Measurements from ENCODE around the gene EPB41L2. TPM values are rescaled to one million over a fixed set of nuclear protein-coding genes. Genes with fewer than 3 reads are reported as not detected.

EPB41L2 gene
- total RNA-seq, 1 donor from 2014 or later = 61.8 TPM

DNA sequence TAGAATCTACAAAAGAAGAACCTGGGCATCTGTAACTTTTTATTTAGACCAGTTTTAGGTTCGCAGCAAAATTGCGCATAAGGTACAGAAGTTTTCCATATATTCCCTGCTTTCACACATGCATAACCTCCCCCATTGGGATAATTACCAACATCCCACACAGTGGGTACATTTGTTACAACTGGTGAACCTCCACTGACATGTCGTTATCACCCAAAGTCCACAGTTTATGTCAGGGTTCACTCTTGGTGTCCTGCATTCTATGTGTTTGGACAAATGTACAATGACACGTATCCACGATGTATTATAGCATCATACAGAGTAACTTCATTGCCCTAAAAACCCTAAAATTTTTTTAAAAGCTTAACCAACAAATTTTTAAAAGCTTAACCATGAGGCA lies 126.1 kb downstream of the EPB41L2 start:
- Mint-ChIP-seq H3K4me1 (peaks cover 14% of the 10 kb centered on the region), H3K4me3 (no peak overlapping the region), H3K27ac (no peak overlapping the region), H3K9me3 (no peaks in the 10 kb centered on the region), H3K36me3 (peaks cover 2% of the 10 kb centered on the region), H3K27me3 (ENCODE audit: insufficient read depth, low read depth) (peaks cover 2% of the 10 kb centered on the region)
- Histone ChIP-seq H3K36me3 (no peaks in the 10 kb centered on the region), H3K27me3 (no peaks in the 10 kb centered on the region), H3K9ac (no peak overlapping the region), H3K4me1 (peaks cover 7% of the 10 kb centered on the region), H3K79me2 (ENCODE audit: low read depth) (no peaks in the 10 kb centered on the region), H3K9me3 (ENCODE audit: low read depth) (no peaks in the 10 kb centered on the region), H3K27ac (no peak overlapping the region), H2AFZ (replicated peaks) (no peak overlapping the region), H4K20me1 (ENCODE audit: low read depth) (no peaks in the 10 kb centered on the region), H3K4me3 (no peak overlapping the region), H3F3A (ENCODE audit: low read depth) (no peaks in the 10 kb centered on the region), H3K4me2 (peak overlapping the region; percentile 43)
- TF ChIP-seq EZH2phosphoT487 (IDR thresholded peaks at IDR 0.05) = no peak
- no peak for TF ChIP-seq EZH2 (IDR thresholded peaks at IDR 0.05)
- TF ChIP-seq, protein P1, sequence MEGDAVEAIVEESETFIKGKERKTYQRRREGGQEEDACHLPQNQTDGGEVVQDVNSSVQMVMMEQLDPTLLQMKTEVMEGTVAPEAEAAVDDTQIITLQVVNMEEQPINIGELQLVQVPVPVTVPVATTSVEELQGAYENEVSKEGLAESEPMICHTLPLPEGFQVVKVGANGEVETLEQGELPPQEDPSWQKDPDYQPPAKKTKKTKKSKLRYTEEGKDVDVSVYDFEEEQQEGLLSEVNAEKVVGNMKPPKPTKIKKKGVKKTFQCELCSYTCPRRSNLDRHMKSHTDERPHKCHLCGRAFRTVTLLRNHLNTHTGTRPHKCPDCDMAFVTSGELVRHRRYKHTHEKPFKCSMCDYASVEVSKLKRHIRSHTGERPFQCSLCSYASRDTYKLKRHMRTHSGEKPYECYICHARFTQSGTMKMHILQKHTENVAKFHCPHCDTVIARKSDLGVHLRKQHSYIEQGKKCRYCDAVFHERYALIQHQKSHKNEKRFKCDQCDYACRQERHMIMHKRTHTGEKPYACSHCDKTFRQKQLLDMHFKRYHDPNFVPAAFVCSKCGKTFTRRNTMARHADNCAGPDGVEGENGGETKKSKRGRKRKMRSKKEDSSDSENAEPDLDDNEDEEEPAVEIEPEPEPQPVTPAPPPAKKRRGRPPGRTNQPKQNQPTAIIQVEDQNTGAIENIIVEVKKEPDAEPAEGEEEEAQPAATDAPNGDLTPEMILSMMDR (IDR thresholded peaks at IDR 0.05) = no peak
- no peak for DNase-seq (ENCODE audit: low spot score)

DNA sequence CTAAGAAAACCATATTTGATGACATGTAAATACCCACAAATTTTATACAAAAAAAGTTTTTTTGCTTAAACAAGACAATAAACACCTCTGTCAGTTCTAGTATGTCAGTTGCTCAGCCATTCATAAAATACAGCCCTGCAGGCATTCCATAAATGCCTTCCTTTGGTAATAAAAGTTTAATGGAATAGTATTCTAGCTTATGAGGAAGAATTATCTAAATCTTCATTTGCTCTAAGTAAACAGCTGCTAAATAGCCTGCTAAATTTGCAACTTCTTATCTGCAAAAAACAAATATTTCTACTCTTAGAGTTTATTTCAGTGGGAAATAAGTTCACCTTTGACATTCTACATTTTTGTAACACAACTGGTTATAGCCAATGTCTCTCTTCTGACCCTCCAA lies 127.1 kb downstream of the EPB41L2 start:
- Histone ChIP-seq H3K4me3 (no peak overlapping the region), H3K9me3 (ENCODE audit: low read depth) (no peaks in the 10 kb centered on the region), H3K36me3 (no peaks in the 10 kb centered on the region), H3K27me3 (no peaks in the 10 kb centered on the region), H3K4me2 (no peak overlapping the region), H4K20me1 (ENCODE audit: low read depth) (no peaks in the 10 kb centered on the region), H3K27ac (no peak overlapping the region), H3K9ac (no peak overlapping the region), H3K79me2 (ENCODE audit: low read depth) (no peaks in the 10 kb centered on the region), H3K4me1 (peaks cover 7% of the 10 kb centered on the region), H2AFZ (replicated peaks) (no peak overlapping the region), H3F3A (ENCODE audit: low read depth) (no peaks in the 10 kb centered on the region)
- H3K36me3 Mint-ChIP-seq = peaks cover 7% of the 10 kb centered on the region
- no peak overlapping the region for H3K27ac Mint-ChIP-seq
- peaks cover 2% of the 10 kb centered on the region for H3K27me3 Mint-ChIP-seq (ENCODE audit: insufficient read depth, low read depth)
- no peaks in the 10 kb centered on the region for H3K9me3 Mint-ChIP-seq
- TF ChIP-seq EZH2 (IDR thresholded peaks at IDR 0.05) (no peak), EZH2phosphoT487 (IDR thresholded peaks at IDR 0.05) (no peak)
- TF ChIP-seq, protein P1 (IDR thresholded peaks at IDR 0.05) = no peak
- H3K4me3 Mint-ChIP-seq = no peak overlapping the region
- no peak for DNase-seq (ENCODE audit: low spot score)
- peaks cover 14% of the 10 kb centered on the region for H3K4me1 Mint-ChIP-seq

DNA sequence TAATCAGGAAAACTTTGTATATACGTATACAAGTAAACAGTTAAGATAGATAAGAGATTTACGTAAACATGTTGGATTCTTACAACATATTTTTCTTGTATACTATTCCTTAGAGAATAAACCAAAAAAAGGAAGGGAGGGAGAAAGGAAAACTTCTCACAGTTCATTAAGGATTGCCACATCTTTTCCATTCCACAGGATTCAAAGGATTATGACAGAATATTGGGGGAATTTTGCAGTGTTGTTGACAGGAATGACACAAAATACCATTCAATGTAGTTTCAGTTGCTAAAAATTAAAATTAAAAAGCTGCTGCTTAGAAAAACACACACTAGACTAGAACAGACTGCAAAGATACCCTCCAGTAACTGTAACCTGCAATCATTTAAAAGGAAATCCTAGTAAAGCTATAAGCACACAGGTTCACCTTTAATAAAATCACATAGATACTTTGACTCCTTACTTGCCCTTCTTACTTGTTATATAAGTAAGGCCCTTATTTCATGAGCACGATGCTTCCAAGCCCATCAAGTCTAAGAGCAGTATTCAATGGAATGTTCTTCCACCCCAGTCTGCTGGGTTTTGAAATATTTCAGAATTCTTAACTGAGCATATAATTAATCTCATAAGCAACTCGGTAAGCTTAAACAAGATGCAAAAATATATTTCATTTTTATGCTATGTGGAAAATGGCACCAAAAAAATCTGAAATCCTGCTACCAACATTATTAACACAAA lies 128.0 kb downstream of the EPB41L2 start:
- DNase-seq (ENCODE audit: low spot score) = no peak
- Histone ChIP-seq H3K4me3 (no peak overlapping the region), H3K27me3 (no peaks in the 10 kb centered on the region), H3K79me2 (ENCODE audit: low read depth) (no peaks in the 10 kb centered on the region), H3K9ac (no peak overlapping the region), H3K9me3 (ENCODE audit: low read depth) (no peaks in the 10 kb centered on the region), H2AFZ (replicated peaks) (no peak overlapping the region), H3K36me3 (no peaks in the 10 kb centered on the region), H3K27ac (no peak overlapping the region), H3K4me1 (peaks cover 7% of the 10 kb centered on the region), H4K20me1 (ENCODE audit: low read depth) (no peaks in the 10 kb centered on the region), H3K4me2 (no peak overlapping the region), H3F3A (ENCODE audit: low read depth) (no peaks in the 10 kb centered on the region)
- Mint-ChIP-seq H3K27me3 (ENCODE audit: insufficient read depth, low read depth) (peaks cover 2% of the 10 kb centered on the region), H3K9me3 (peaks cover 3% of the 10 kb centered on the region), H3K27ac (no peak overlapping the region), H3K36me3 (peaks cover 9% of the 10 kb centered on the region), H3K4me1 (peaks cover 14% of the 10 kb centered on the region), H3K4me3 (no peak overlapping the region)
- TF ChIP-seq, protein P1 (IDR thresholded peaks at IDR 0.05) = no peak
- TF ChIP-seq EZH2phosphoT487 (IDR thresholded peaks at IDR 0.05) (no peak), EZH2 (IDR thresholded peaks at IDR 0.05) (no peak)
